ENCODE results near the gene NUDT21. TPM values are rescaled to one million over a fixed set of nuclear protein-coding genes. Genes with fewer than 3 reads are reported as not detected.

The NUDT21 gene
- total RNA-seq, 1 experiment from 2014 or later: 218 TPM

DNA sequence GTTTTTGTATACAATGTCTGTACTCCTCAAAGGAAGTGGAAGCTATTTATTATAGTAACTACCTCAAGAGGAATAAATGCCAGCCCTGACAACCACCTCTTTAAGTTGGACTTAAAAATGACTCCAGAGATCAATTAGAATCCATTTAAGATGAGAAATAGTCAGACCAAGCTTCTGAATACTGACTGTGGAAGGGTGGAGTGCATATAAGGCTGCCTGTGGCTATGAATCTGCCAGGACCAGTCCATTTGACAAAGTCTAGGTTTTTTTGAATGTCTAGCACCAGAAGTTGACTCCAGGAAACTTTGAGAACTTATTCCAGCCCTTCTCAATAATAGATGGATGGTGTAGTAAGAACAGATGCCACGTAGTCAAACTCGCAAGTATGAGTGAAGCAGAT lies 15.2 kb upstream of the NUDT21 start:
- BruUV-seq (replicated peaks): no TSS peak
- RAD21 ChIA-PET (ENCODE audit: low non-redundant PET in 1 of 2, low total read pairs in 2 of 2, uncharacterized antibody in 2 of 2, unreplicated experiment in 2 of 2): no interaction called here
- Histone ChIP-seq H3K4me3 (replicated peaks in 1 of 2; ENCODE audit: low read depth in 1 of 2, low read length in 2 of 2) (no peak overlapping the region), H3K4me2 (ENCODE audit: low read length) (no peak overlapping the region), H3K9me3 (ENCODE audit: control insufficient read depth in 1 of 2, insufficient read depth in 1 of 2, low read depth in 1 of 2, low read length in 2 of 2) (no peaks in the 10 kb centered on the region), H3K27ac (ENCODE audit: low read depth, low read length) (no peak overlapping the region), H4K20me1 (ENCODE audit: insufficient read depth) (no peaks in the 10 kb centered on the region), H3K79me2 (ENCODE audit: insufficient read depth, low read length) (no peaks in the 10 kb centered on the region), H3K36me3 (ENCODE audit: control insufficient read depth in 1 of 2, insufficient read depth in 2 of 2, low read length in 2 of 2) (peaks cover 52 to 62% of the 10 kb centered on the region in 2 experiments), H3K27me3 (ENCODE audit: insufficient read depth, low read length) (no peaks in the 10 kb centered on the region), H3K9ac (ENCODE audit: low read length) (no peak overlapping the region), H2AFZ (ENCODE audit: low read depth, low read length, poor library complexity, severe bottlenecking) (no peak overlapping the region), H3K9me2 (ENCODE audit: insufficient read depth) (no peaks in the 10 kb centered on the region), H3K4me1 (ENCODE audit: control insufficient read depth in 1 of 2, insufficient read depth in 2 of 2, low read length in 2 of 2) (0 out of 4 replicates have a peak, but pooled peaks cover 0 to 4% of the 10 kb centered on the region in 2 experiments)
- ATAC-seq (no peak), DNase-seq (ENCODE audit: low read depth, low spot score) (no peak)
- CTCF ChIA-PET: no interaction called here
- intact Hi-C loops (cut with micrococcal nuclease): no loop called here
- TF ChIP-seq TCF7L2 (IDR thresholded peaks at IDR 0.05; ENCODE audit: borderline replicate concordance, extremely low read depth, insufficient read depth, insufficient read length): no peak
- TF ChIP-seq ZNF274 (IDR thresholded peaks at IDR 0.05; ENCODE audit: low read depth, low read length): no peak
- TF ChIP-seq RAD21 (IDR thresholded peaks at IDR 0.05; ENCODE audit: low read depth): no peak
- no peak for TF ChIP-seq ZFX (IDR thresholded peaks at IDR 0.05)
- TF ChIP-seq ELF1 (IDR thresholded peaks at IDR 0.05; ENCODE audit: borderline replicate concordance, low read depth): no peak
- TF ChIP-seq, protein P1, sequence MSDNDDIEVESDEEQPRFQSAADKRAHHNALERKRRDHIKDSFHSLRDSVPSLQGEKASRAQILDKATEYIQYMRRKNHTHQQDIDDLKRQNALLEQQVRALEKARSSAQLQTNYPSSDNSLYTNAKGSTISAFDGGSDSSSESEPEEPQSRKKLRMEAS (IDR thresholded peaks at IDR 0.05): no peak
- no peak for TF ChIP-seq YY1 (IDR thresholded peaks at IDR 0.05; ENCODE audit: extremely low read depth, insufficient replicate concordance, low read depth, low read length)
- TF ChIP-seq REST (IDR thresholded peaks at IDR 0.05; ENCODE audit: low read depth): no peak
- TF ChIP-seq EZH2 (IDR thresholded peaks at IDR 0.05): no peak
- TF ChIP-seq, protein P2, sequence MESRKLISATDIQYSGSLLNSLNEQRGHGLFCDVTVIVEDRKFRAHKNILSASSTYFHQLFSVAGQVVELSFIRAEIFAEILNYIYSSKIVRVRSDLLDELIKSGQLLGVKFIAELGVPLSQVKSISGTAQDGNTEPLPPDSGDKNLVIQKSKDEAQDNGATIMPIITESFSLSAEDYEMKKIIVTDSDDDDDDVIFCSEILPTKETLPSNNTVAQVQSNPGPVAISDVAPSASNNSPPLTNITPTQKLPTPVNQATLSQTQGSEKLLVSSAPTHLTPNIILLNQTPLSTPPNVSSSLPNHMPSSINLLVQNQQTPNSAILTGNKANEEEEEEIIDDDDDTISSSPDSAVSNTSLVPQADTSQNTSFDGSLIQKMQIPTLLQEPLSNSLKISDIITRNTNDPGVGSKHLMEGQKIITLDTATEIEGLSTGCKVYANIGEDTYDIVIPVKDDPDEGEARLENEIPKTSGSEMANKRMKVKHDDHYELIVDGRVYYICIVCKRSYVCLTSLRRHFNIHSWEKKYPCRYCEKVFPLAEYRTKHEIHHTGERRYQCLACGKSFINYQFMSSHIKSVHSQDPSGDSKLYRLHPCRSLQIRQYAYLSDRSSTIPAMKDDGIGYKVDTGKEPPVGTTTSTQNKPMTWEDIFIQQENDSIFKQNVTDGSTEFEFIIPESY (IDR thresholded peaks at IDR 0.05; ENCODE audit: extremely low read depth, insufficient replicate concordance, low read length): no peak
- no peak for TF ChIP-seq SRF (IDR thresholded peaks at IDR 0.05; ENCODE audit: low read depth)
- TF ChIP-seq EZH2phosphoT487 (IDR thresholded peaks at IDR 0.05; ENCODE audit: borderline replicate concordance): no peak
- TF ChIP-seq SP1 (IDR thresholded peaks at IDR 0.05; ENCODE audit: low read depth): no peak
- TF ChIP-seq FOSL1 (IDR thresholded peaks at IDR 0.05; ENCODE audit: low read depth): no peak
- no peak for TF ChIP-seq CBX3 (IDR thresholded peaks at IDR 0.05; ENCODE audit: low read depth)
- POLR2A ChIA-PET: interaction anchor here (0.7 kb wide), 1 partner anchor 15 kb away, joined by 3 read pairs; the partner anchor contains the start of genes NUDT21 and OGFOD1

All from HCT116 (cell line).